ENCODE measurements around the gene SH3RF3.
"Not testable (repeated sequence)": the region's sequence is repeated elsewhere in the genome, so short reads cannot be mapped to it uniquely, and the experiment has no call there.

The SH3RF3 gene

GRCh38 chr2:109204412-109204811 is 75.4 kb downstream of the SH3RF3 start:
- no peak for DNase-seq

DNA sequence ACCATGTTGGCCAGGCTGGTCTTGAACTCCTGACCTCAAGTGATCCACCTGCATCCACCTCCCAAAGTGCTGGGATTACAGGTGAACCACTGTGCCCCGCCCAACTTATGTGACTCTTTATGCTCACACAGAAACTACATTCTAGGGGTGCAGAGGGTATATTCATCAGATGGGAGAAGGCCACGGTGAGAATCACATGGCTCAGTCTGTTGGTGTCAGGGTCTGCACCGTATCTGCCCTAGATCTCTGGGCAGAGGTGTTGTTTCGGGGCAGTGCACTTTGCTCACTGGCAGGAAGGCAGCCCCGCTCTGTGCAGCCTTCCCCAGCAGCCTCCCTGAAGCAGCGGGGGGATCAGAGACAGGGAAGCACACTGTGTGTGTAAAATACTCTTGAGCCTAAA is 76.4 kb downstream of the SH3RF3 start:
- DNase-seq: no peak

GRCh38 chr2:109206569-109207146 is 77.7 kb downstream of the SH3RF3 start:
- no peak for DNase-seq

DNA sequence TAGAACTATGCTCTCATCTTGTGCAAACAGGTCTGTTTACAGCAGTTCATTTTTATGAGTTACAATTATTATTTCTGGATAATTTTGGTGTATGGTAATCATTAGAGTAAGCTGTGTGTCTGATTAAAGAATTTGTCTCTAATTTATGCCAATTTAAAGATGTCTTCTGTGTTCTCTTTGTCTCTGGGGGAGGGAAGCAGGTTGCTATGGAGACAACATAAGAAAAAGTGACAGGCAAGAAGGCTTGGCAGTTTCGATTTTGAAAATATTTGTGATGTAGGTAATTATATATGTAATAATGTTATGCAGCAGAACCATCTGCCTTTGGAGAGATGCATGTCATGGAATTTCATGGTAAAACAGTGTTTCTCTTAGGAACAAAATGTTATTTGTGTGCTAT is 78.2 kb downstream of the SH3RF3 start:
- no peak for DNase-seq

- no peak for DNase-seq
Observed at GRCh38 chr2:109208071-109208950, 79.3 kb downstream of the SH3RF3 start.

GRCh38 chr2:109208951-109209335 is 79.9 kb downstream of the SH3RF3 start:
- DNase-seq: no peak

DNA sequence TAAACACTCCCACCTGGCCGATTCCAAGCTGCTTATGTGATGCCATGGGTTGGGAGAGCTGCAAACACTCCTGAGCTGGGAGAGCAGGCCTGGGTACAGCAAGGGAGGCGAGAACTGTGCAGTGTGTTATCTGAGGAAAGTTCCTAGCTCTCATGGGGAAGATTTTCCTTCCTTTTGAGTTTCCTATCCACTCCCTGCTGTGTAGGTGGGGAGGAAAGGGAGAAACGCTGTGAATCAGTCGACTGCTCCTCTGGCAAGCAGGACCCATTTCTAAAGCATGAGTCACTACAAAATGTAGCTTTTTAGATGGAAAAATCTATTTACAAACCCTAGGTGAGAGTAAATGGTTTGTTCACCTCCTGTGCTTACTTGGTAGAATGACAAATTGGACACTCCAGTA is 80.4 kb downstream of the SH3RF3 start:
- DNase-seq: no peak

GRCh38 chr2:109209941-109210340 is 80.9 kb downstream of the SH3RF3 start:
- no peak for DNase-seq

DNA sequence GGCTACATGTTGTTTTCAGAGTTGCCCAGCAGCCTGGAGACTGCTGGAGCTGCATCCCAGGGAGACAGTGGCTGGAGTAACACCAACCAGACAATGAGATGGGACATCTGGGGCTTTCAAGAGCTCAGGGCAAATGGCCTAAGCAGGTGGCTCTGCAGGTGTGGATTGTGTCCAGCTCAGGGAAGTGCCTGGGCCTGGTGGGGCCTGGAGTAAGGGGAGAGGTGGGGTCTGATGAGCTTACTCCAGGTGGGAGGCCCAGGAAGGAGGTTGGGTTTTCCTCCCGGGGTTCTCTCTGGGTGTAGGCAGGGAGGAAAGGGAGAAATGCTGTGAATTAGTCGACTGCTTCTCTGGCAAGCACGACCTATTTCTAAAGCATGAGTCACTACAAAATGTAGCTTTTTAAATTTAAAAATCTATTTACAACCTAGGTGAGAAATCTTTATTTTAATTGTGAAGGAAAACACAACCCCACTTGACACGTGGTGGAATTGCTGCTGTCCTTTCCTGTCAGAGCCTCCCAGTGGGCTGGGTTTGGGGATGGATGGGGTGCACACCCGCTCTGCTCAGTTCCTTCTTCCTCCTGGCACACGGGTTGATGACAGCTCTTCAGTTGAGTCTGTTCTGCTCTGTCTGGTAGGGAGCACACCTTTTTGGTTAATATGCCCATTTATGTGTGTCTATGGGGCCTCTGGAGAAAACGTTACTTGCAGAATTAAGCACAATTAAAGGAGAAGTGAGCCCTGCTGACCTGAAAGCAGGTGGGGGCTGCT is 81.6 kb downstream of the SH3RF3 start:
- peak; percentile 18 for DNase-seq

GRCh38 chr2:109211315-109211714 is 82.3 kb downstream of the SH3RF3 start:
- DNase-seq: no peak

- DNase-seq: no peak
Observed at GRCh38 chr2:109212836-109213563, 84.0 kb downstream of the SH3RF3 start.

- peak; percentile 98 for DNase-seq
Observed at GRCh38 chr2:109213646-109214433, 84.8 kb downstream of the SH3RF3 start.

DNA sequence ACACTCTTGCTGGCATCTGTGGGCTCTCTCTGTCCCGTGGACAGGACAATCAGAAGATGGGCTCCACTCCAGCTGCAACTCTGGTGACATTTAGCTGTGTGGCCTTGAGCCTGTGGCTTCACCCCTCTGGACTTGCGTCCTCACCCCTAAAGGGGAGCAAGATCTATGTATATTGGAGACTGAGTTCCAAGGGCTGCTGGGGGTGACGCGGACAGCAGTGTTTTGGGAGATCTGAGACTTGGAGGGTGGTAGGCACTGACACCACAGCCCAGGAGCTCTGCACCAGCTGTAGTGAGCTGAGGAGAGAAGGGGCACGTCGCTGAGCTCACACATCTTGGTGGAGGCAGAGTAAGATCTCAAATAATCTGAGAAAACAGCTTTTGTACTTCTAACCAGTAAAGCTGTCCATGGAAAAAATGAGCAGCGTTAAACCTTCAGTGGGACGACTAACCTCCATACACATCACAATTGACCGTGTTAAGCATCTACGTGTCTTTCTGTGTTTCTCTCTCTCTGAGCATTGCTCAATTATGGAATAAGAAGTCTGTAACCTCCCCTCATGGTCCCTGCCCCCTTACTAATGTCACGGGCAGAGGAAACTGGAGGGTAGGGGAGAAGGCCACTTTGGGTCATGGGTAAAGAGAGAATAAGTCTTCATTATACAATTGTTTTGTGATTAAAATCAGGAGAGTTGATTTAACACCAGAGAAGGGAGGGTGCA is 85.8 kb downstream of the SH3RF3 start:
- no peak for DNase-seq

GRCh38 chr2:109215866-109216265 is 86.9 kb downstream of the SH3RF3 start:
- no peak for DNase-seq

DNA sequence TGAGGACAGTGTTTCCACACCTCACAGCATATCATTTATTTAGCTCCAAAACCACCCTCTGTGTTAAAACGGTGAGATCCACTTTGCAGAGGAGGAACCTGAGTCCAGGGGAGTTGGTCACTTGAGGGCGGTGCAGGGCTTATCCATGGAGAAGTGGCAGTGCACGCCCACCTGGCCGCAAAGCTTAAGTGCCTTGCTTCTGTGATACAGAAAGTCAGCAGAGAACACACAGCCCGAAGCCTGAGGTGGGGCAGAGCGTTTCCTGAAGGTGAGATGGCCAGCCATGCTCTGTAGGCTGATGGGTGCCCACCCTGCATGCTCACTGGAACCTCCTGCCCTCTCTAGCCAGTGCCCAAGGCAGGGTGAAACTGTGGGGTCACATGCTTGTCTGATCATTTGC is 87.3 kb downstream of the SH3RF3 start:
- no peak for DNase-seq

GRCh38 chr2:109217362-109218086 is 88.5 kb downstream of the SH3RF3 start:
- no peak for DNase-seq

DNA sequence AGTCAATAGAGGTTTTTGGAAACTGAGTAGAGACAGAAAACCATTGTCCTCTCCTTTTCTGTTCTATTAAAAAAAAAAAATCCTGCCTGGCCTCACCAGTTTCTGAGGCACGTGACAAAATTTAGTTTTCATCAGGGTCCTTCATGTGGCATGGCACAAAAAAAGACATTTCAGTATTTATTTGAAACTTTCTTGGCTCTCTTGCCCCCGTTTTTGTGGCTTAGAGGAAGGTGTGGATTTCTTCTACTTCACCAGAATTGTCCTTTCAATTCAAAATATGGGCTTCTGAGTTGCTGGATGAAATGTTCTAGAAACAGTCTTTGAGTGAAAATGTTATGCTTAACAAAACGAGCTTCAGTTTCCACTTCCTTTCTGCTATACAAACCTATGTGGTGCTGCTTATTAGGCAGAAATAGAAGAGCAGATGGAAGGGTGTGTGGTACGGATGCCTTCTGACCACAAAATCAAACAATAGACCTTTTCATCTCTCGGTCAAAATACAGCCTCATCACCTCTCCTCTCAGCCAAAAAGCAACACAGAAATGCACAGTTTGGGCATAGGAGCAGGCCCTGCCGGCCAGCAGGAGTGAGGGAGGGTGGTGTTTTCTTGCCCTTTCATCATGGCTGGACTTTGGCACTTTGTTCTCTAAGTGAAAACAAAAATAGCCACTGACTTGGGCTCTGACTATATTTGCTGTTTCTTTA is 89.2 kb downstream of the SH3RF3 start:
- DNase-seq: no peak

DNA sequence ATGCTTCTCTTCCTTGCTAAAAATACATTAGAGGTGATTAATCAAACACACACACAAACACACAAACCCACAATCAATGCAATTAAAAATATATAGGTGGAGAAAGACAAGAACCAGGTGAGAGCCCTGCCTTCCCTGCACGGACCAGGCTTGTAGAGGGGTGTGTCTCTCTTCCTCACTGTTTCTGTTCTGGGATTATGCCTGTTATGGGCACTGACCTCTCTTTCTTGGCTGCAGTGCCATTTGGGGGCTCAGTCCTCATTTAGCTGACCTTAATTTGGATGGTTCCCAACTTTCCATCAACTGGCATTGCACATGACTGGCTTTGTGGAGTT is 89.8 kb downstream of the SH3RF3 start:
- no peak for DNase-seq

- no peak for DNase-seq
Observed at GRCh38 chr2:109220860-109221259, 91.9 kb downstream of the SH3RF3 start.

DNA sequence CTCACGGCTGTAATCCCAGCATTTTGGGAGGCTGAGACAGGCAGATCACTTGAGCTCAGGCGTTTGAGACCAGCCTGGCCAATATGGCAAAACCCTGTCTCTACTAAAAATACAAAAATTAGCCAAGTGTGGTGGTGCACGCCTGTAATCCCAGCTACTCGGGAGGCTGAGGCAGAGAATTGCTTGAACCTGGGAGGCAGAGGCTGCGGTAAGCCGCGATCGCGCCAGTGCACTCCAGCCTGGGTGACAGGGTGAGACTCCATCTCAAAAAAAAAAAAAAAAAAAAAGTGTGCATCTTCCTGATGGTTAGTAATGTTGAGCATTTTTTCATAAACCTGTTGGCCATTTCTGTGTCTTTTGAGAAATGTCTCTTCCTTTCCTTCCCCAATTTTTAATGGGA is 92.3 kb downstream of the SH3RF3 start:
- DNase-seq: not testable (repeated sequence)

Measured in NK-92 treated with Interleukin-12 subunit alpha and Interleukin-12 subunit beta, amount 100 ng/mL, for 24 hours (cell line).